IPS-18c (cell line): Measurements from ENCODE around the gene KCTD8.

Source experiments
- H3K4me3 ChIP-seq: 2 replicates; pipeline ENCODE4 v1.7.0; 2013; ENCODE audit warnings: low read depth, mild to moderate bottlenecking, low read length, moderate library complexity; ENCODE audit not compliant: insufficient read depth
- H3K9me3 ChIP-seq: one replicate; pipeline ENCODE4 v1.6.1; 2013; ENCODE audit warnings: mild to moderate bottlenecking, low read length, moderate library complexity; ENCODE audit not compliant: control insufficient read depth, insufficient read depth

Gene KCTD8

GRCh38 chr4:44368413-44369167 is 80.0 kb downstream of the KCTD8 start:
- Histone ChIP-seq H3K4me3 (no peak overlapping the region), H3K9me3 (no peaks in the 10 kb centered on the region)

GRCh38 chr4:44354172-44354571 is 94.4 kb downstream of the KCTD8 start:
- H3K4me3 ChIP-seq: no peak overlapping the region
- no peaks in the 10 kb centered on the region for H3K9me3 ChIP-seq

GRCh38 chr4:44351069-44351468 is 97.5 kb downstream of the KCTD8 start:
- H3K9me3 ChIP-seq: no peaks in the 10 kb centered on the region
- H3K4me3 ChIP-seq: no peak overlapping the region

GRCh38 chr4:44342800-44343199 is 105.8 kb downstream of the KCTD8 start:
- Histone ChIP-seq H3K9me3 (no peaks in the 10 kb centered on the region), H3K4me3 (no peak overlapping the region)

GRCh38 chr4:44326741-44327140 is 121.9 kb downstream of the KCTD8 start:
- Histone ChIP-seq H3K4me3 (no peak overlapping the region), H3K9me3 (no peaks in the 10 kb centered on the region)

- no peaks in the 10 kb centered on the region for H3K9me3 ChIP-seq
- H3K4me3 ChIP-seq: no peak overlapping the region
These were observed 127.8 kb downstream of the KCTD8 start for GRCh38 chr4:44320833-44321232.

- Histone ChIP-seq H3K4me3 (no peak overlapping the region), H3K9me3 (no peaks in the 10 kb centered on the region)
These were observed 129.5 kb downstream of the KCTD8 start for GRCh38 chr4:44319129-44319528.

GRCh38 chr4:44313702-44314101 is 134.9 kb downstream of the KCTD8 start:
- no peaks in the 10 kb centered on the region for H3K9me3 ChIP-seq
- no peak overlapping the region for H3K4me3 ChIP-seq

- Histone ChIP-seq H3K9me3 (no peaks in the 10 kb centered on the region), H3K4me3 (no peak overlapping the region)
These were observed 161.1 kb downstream of the KCTD8 start for GRCh38 chr4:44287505-44287904.

GRCh38 chr4:44279469-44279868 is 169.1 kb downstream of the KCTD8 start:
- H3K4me3 ChIP-seq: no peak overlapping the region
- H3K9me3 ChIP-seq: no peaks in the 10 kb centered on the region

GRCh38 chr4:44279066-44279465 is 169.5 kb downstream of the KCTD8 start:
- H3K9me3 ChIP-seq: no peaks in the 10 kb centered on the region

GRCh38 chr4:44257461-44257860 is 191.1 kb downstream of the KCTD8 start:
- Histone ChIP-seq H3K4me3 (no peak overlapping the region), H3K9me3 (no peaks in the 10 kb centered on the region)

More at GRCh38 chr4:44279066-44279465, 169.5 kb downstream of the KCTD8 start:
- H3K4me3 ChIP-seq: no peak overlapping the region

- Histone ChIP-seq H3K9me3 (no peaks in the 10 kb centered on the region), H3K4me3 (no peak overlapping the region)
These were observed 192.2 kb downstream of the KCTD8 start for GRCh38 chr4:44256414-44256813.

- H3K9me3 ChIP-seq: no peaks in the 10 kb centered on the region
- H3K4me3 ChIP-seq: no peak overlapping the region
These were observed 211.0 kb downstream of the KCTD8 start for GRCh38 chr4:44237643-44238042.

- Histone ChIP-seq H3K4me3 (no peak overlapping the region), H3K9me3 (no peaks in the 10 kb centered on the region)
These were observed 212.7 kb downstream of the KCTD8 start for GRCh38 chr4:44235897-44236296.

GRCh38 chr4:44232262-44232661 is 216.3 kb downstream of the KCTD8 start:
- H3K4me3 ChIP-seq: no peak overlapping the region
- no peaks in the 10 kb centered on the region for H3K9me3 ChIP-seq

- no peaks in the 10 kb centered on the region for H3K9me3 ChIP-seq
- no peak overlapping the region for H3K4me3 ChIP-seq
These were observed 217.6 kb downstream of the KCTD8 start for GRCh38 chr4:44231006-44231405.

GRCh38 chr4:44228326-44228725 is 220.3 kb downstream of the KCTD8 start:
- Histone ChIP-seq H3K4me3 (no peak overlapping the region), H3K9me3 (no peaks in the 10 kb centered on the region)

- H3K9me3 ChIP-seq: no peaks in the 10 kb centered on the region
- no peak overlapping the region for H3K4me3 ChIP-seq
These were observed 227.2 kb downstream of the KCTD8 start for GRCh38 chr4:44221407-44221806.
